WTC11 (cell line): Measurements from ENCODE around the gene NCS1. TPM values are rescaled to one million over a fixed set of nuclear protein-coding genes. Genes with fewer than 3 reads are reported as not detected.

Experiments
- ATAC-seq: fragments of 200-7000 bp; cut with Tn5 transposase; 2 replicates; pipeline ENCODE4 v1.10.0; 2021; ENCODE audit warnings: mild to moderate bottlenecking, moderate library complexity
- CTCF ChIA-PET: fragments of 300-600 bp; sonication (Branson Sonifier 250); formaldehyde crosslinking; loops from one replicate; lab custom pipeline; 2021; ENCODE audit warnings: antibody characterized with exemption; lab: Charles Lee
- POLR2A ChIA-PET: fragments of 350-600 bp; sonication (Branson Sonifier 250); formaldehyde crosslinking; loops from one replicate; lab custom pipeline; 2021; ENCODE audit warnings: antibody characterized with exemption; lab: Charles Lee
- DNase-seq: peaks from one replicate; pipeline ENCODE4 v3.0.0; 2021; ENCODE audit warnings: low spot score
- H3K27ac Mint-ChIP-seq: 2 replicates; pipeline ENCODE4 v1.8.0; 2021; ENCODE audit warnings: mixed read lengths
- H3K27me3 Mint-ChIP-seq: 2 replicates; pipeline ENCODE4 v1.8.0; 2021; ENCODE audit warnings: low read depth, mild to moderate bottlenecking, moderate library complexity, mixed read lengths
- H3K36me3 Mint-ChIP-seq: 2 replicates; pipeline ENCODE4 v1.8.0; 2021; ENCODE audit warnings: mixed read lengths
- H3K4me1 Mint-ChIP-seq: 2 replicates; pipeline ENCODE4 v1.8.0; 2022; ENCODE audit warnings: mixed read lengths
- H3K4me3 Mint-ChIP-seq: 2 replicates; pipeline ENCODE4 v1.8.0; 2021; ENCODE audit warnings: mild to moderate bottlenecking, moderate library complexity, mixed read lengths
- H3K9me3 Mint-ChIP-seq: 2 replicates; pipeline ENCODE4 v1.8.0; 2021; ENCODE audit warnings: mixed read lengths
- GRHL2 ChIP-seq: fragments of 250-450 bp; sonication (Bioruptor Pico); IDR thresholded peaks from 2 replicates; pipeline ENCODE4 v1.8.0; 2022; ENCODE audit warnings: mild to moderate bottlenecking, moderate library complexity; ENCODE audit not compliant: insufficient replicate concordance, severe bottlenecking
- MYBL2 ChIP-seq: sonication (generic); formaldehyde crosslinking; IDR thresholded peaks from 2 replicates; pipeline ENCODE4 v1.8.1; 2023; ENCODE audit warnings: mild to moderate bottlenecking, moderate library complexity, missing genetic modification reagents
- ZBTB21 ChIP-seq: sonication (generic); formaldehyde crosslinking; IDR thresholded peaks from 2 replicates; pipeline ENCODE4 v1.8.1; 2023; ENCODE audit warnings: mild to moderate bottlenecking, missing genetic modification reagents, borderline replicate concordance
- ZNF423 ChIP-seq: fragments of 250-450 bp; sonication (Bioruptor Pico); IDR thresholded peaks from 2 replicates; pipeline ENCODE4 v2.1.2; 2022; ENCODE audit warnings: mild to moderate bottlenecking, moderate library complexity
- total RNA-seq: library from RNA; stranded (reverse); gene quantifications from 3 replicates; pipeline ENCODE4 v1.2.3, GENCODE V29; 2021
- TF ChIP-seq, protein P1 (sequence below): sonication (generic); formaldehyde crosslinking; IDR thresholded peaks from 2 replicates; pipeline ENCODE4 v1.8.1; 2022; ENCODE audit warnings: low read depth, mild to moderate bottlenecking, moderate library complexity, missing genetic modification reagents, borderline replicate concordance
- TF ChIP-seq, protein P2 (sequence below): sonication (generic); formaldehyde crosslinking; IDR thresholded peaks from 2 replicates; pipeline ENCODE4 v1.8.1; 2023; ENCODE audit warnings: mild to moderate bottlenecking, missing genetic modification reagents, moderate library complexity
- TF ChIP-seq, protein P3 (sequence below): sonication (generic); formaldehyde crosslinking; conservative IDR thresholded peaks from 2 replicates; pipeline ENCODE4 v1.8.1; 2022; ENCODE audit warnings: mild to moderate bottlenecking, missing genetic modification reagents
- TF ChIP-seq, protein P4 (sequence below): sonication (generic); formaldehyde crosslinking; IDR thresholded peaks from 2 replicates; pipeline ENCODE4 v1.8.0; 2022; ENCODE audit warnings: mild to moderate bottlenecking, missing genetic modification reagents
- TF ChIP-seq, protein P5 (sequence below): sonication (generic); formaldehyde crosslinking; IDR thresholded peaks from 2 replicates; pipeline ENCODE4 v1.8.1; 2022; ENCODE audit warnings: low read depth, missing genetic modification reagents, borderline replicate concordance
- TF ChIP-seq, protein P6 (sequence below): sonication (generic); formaldehyde crosslinking; IDR thresholded peaks from 2 replicates; pipeline ENCODE4 v1.8.1; 2023; ENCODE audit warnings: mild to moderate bottlenecking, missing genetic modification reagents, borderline replicate concordance
- TF ChIP-seq, protein P7 (sequence below): sonication (generic); formaldehyde crosslinking; IDR thresholded peaks from 2 replicates; pipeline ENCODE4 v1.8.1; 2023; ENCODE audit warnings: mild to moderate bottlenecking, moderate library complexity, missing genetic modification reagents

Gene NCS1
- total RNA-seq, 1 experiment from 2014 or later: 32.4 TPM

DNA sequence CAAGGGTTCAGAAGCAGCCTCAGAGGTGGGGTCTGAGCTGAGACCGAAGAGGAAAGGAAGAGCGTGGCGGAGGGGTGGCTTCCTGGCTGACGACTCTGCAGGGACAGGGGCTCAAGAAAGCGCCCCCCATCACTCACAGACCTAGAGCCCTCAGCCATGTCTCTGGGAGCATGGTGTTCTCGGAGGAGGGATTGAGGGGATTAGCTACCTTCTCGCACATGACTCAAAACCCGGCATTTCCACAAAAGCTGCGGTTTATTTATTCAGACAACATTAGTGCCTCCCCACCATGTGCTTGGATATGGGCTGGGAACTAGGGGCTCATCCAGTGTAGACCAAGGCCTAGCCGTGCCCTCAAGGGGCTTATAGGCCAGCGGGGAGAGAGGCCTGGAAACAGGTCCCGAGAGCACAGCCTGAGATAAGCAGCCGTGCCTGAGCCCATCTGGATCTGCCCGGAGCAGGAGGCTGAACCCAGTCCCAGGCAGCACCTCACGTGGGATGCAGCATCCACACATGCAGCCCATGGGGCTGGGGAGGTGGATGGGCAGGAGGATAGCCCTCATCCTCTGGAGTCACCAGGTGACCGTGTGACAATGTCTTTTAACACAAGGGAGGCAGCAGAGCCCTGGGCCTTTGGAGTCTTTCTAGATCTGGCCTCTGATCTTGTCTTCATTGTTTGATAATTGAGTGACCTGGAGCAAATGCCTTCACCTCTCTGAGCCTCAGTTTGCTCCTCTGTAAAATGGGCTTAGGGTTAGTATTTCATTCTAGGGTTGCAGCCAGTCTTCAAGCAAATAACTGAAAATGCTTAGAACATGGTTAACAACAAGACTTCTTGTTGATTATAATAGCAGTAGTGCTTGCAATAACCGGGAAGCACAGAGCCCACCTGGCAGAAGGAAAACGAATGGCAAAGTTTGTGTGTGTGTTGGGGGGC, 92.5 kb downstream of the NCS1 start:
- peak overlapping the region; percentile 61 for H3K4me3 Mint-ChIP-seq

DNA sequence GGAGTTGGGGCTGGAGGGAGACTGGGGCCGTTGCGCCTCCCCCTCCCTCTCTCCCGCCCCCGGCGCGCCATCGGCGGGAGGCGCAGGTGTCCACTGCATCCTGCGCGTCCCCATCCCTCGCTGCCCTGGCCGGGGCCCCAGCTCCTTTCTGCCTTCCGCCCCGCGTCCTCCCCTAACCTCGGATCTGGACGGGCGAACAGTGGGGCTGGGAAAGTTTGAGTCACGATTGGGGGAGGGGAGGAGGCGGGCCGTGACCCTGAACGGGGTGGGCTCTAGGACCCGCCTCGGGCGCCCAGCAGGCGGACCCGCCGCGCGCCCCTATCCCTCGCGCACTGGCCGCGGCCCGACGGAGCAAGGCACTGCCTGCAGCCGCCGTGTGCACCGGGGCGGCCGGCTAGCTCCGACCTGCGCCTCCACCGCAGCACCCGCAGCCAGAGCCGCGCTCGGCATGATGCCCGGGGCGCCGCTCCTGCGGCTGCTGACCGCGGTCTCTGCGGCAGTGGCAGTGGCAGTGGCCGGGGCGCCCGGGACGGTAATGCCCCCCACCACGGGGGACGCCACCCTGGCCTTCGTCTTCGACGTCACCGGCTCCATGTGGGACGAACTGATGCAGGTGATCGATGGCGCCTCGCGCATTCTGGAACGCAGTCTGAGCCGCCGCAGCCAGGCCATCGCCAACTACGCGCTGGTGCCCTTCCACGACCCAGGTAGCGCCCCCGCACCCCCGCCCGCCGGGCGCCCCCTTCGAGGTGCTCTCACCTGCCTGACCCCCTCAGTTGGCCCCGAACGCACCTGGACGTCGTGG, 93.4 kb downstream of the NCS1 start, which contains the start of gene HMCN2:
Gene HMCN2, plus strand, starts transcription at position 330 of the 805 bp plus-strand sequence. Its CDS starts 119 bp downstream, at position 449.
- DNase-seq (peak; percentile 70), ATAC-seq (peak; percentile 74)
- ChIA-PET CTCF (interaction anchor here (0.7 to 3.6 kb wide), 7 partner anchors 22 to 1540 kb away, joined by 3 to 13 read pairs (median 4); no protein-coding TSS in a partner anchor), POLR2A (interaction anchor here (0.6 kb wide), 2 partner anchors 16 to 70 kb away, joined by 4 read pairs; no protein-coding TSS in a partner anchor)
- Mint-ChIP-seq H3K4me3 (peak within 1 kb of the TSS; percentile 75), H3K9me3 (no peaks in the 10 kb centered on the region), H3K27me3 (peaks cover 34% of the 10 kb centered on the region), H3K27ac (no peak within 1 kb of the TSS), H3K36me3 (no peaks in the 10 kb centered on the region), H3K4me1 (peaks cover 49% of the 10 kb centered on the region)
- TF ChIP-seq, protein P1, sequence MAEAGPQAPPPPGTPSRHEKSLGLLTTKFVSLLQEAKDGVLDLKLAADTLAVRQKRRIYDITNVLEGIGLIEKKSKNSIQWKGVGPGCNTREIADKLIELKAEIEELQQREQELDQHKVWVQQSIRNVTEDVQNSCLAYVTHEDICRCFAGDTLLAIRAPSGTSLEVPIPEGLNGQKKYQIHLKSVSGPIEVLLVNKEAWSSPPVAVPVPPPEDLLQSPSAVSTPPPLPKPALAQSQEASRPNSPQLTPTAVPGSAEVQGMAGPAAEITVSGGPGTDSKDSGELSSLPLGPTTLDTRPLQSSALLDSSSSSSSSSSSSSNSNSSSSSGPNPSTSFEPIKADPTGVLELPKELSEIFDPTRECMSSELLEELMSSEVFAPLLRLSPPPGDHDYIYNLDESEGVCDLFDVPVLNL (CRISPR knock-in tag): peak; percentile 91
- TF ChIP-seq GRHL2 (CRISPR knock-in tag) (no peak), ZNF423 (CRISPR knock-in tag) (no peak), MYBL2 (CRISPR knock-in tag) (peak; percentile 90), ZBTB21 (CRISPR knock-in tag) (no peak; the same call in 1 of the 2 replicates)
- TF ChIP-seq, protein P2, sequence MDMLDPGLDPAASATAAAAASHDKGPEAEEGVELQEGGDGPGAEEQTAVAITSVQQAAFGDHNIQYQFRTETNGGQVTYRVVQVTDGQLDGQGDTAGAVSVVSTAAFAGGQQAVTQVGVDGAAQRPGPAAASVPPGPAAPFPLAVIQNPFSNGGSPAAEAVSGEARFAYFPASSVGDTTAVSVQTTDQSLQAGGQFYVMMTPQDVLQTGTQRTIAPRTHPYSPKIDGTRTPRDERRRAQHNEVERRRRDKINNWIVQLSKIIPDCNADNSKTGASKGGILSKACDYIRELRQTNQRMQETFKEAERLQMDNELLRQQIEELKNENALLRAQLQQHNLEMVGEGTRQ: peak; percentile 16; the same call in 1 of the 2 replicates
- TF ChIP-seq, protein P3, sequence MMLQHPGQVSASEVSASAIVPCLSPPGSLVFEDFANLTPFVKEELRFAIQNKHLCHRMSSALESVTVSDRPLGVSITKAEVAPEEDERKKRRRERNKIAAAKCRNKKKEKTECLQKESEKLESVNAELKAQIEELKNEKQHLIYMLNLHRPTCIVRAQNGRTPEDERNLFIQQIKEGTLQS (CRISPR knock-in tag): peak; percentile 51; the same call in 1 of the 2 replicates
- TF ChIP-seq, protein P4, sequence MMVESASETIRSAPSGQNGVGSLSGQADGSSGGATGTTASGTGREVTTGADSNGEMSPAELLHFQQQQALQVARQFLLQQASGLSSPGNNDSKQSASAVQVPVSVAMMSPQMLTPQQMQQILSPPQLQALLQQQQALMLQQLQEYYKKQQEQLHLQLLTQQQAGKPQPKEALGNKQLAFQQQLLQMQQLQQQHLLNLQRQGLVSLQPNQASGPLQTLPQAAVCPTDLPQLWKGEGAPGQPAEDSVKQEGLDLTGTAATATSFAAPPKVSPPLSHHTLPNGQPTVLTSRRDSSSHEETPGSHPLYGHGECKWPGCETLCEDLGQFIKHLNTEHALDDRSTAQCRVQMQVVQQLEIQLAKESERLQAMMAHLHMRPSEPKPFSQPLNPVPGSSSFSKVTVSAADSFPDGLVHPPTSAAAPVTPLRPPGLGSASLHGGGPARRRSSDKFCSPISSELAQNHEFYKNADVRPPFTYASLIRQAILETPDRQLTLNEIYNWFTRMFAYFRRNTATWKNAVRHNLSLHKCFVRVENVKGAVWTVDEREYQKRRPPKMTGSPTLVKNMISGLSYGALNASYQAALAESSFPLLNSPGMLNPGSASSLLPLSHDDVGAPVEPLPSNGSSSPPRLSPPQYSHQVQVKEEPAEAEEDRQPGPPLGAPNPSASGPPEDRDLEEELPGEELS (CRISPR knock-in tag): peak; percentile 81

More for the DNA sequence above, 92.5 kb downstream of the NCS1 start:
- TF ChIP-seq, protein P5, sequence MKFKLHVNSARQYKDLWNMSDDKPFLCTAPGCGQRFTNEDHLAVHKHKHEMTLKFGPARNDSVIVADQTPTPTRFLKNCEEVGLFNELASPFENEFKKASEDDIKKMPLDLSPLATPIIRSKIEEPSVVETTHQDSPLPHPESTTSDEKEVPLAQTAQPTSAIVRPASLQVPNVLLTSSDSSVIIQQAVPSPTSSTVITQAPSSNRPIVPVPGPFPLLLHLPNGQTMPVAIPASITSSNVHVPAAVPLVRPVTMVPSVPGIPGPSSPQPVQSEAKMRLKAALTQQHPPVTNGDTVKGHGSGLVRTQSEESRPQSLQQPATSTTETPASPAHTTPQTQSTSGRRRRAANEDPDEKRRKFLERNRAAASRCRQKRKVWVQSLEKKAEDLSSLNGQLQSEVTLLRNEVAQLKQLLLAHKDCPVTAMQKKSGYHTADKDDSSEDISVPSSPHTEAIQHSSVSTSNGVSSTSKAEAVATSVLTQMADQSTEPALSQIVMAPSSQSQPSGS: no peak
- TF ChIP-seq MYBL2 (CRISPR knock-in tag): no peak
- TF ChIP-seq, protein P6, sequence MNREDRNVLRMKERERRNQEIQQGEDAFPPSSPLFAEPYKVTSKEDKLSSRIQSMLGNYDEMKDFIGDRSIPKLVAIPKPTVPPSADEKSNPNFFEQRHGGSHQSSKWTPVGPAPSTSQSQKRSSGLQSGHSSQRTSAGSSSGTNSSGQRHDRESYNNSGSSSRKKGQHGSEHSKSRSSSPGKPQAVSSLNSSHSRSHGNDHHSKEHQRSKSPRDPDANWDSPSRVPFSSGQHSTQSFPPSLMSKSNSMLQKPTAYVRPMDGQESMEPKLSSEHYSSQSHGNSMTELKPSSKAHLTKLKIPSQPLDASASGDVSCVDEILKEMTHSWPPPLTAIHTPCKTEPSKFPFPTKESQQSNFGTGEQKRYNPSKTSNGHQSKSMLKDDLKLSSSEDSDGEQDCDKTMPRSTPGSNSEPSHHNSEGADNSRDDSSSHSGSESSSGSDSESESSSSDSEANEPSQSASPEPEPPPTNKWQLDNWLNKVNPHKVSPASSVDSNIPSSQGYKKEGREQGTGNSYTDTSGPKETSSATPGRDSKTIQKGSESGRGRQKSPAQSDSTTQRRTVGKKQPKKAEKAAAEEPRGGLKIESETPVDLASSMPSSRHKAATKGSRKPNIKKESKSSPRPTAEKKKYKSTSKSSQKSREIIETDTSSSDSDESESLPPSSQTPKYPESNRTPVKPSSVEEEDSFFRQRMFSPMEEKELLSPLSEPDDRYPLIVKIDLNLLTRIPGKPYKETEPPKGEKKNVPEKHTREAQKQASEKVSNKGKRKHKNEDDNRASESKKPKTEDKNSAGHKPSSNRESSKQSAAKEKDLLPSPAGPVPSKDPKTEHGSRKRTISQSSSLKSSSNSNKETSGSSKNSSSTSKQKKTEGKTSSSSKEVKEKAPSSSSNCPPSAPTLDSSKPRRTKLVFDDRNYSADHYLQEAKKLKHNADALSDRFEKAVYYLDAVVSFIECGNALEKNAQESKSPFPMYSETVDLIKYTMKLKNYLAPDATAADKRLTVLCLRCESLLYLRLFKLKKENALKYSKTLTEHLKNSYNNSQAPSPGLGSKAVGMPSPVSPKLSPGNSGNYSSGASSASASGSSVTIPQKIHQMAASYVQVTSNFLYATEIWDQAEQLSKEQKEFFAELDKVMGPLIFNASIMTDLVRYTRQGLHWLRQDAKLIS (CRISPR knock-in tag): no peak
- TF ChIP-seq, protein P7, sequence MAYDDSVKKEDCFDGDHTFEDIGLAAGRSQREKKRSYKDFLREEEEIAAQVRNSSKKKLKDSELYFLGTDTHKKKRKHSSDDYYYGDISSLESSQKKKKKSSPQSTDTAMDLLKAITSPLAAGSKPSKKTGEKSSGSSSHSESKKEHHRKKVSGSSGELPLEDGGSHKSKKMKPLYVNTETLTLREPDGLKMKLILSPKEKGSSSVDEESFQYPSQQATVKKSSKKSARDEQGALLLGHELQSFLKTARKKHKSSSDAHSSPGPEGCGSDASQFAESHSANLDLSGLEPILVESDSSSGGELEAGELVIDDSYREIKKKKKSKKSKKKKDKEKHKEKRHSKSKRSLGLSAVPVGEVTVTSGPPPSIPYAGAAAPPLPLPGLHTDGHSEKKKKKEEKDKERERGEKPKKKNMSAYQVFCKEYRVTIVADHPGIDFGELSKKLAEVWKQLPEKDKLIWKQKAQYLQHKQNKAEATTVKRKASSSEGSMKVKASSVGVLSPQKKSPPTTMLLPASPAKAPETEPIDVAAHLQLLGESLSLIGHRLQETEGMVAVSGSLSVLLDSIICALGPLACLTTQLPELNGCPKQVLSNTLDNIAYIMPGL (CRISPR knock-in tag): no peak
- TF ChIP-seq, all 79 proteins: peak for 0
- Mint-ChIP-seq H3K36me3 (no peaks in the 10 kb centered on the region; the same call in 1 of the 2 replicates), H3K9me3 (peaks cover under 1% of the 10 kb centered on the region; the same call in 1 of the 2 replicates), H3K27ac (no peak overlapping the region), H3K27me3 (peaks cover 37% of the 10 kb centered on the region), H3K4me1 (peaks cover 52% of the 10 kb centered on the region)
- DNase-seq (no peak), ATAC-seq (no peak)
- ChIA-PET CTCF (interaction anchor here (0.7 to 3.6 kb wide), 8 partner anchors 10 to 1540 kb away, joined by 3 to 13 read pairs (median 4); no protein-coding TSS in a partner anchor), POLR2A (interaction anchor here (0.6 to 1.0 kb wide), 3 partner anchors 17 to 69 kb away, joined by 3 to 4 read pairs (median 4); no protein-coding TSS in a partner anchor)
